ENCODE results near the gene FRMD1. TPM values are rescaled to one million over a fixed set of nuclear protein-coding genes. Genes with fewer than 3 reads are reported as not detected.

FRMD1 gene
- total and polyA plus RNA-seq, 2 donors (not counting 3 experiments of a cell fraction or from before 2014, with no cell fraction given) = not detected

DNA sequence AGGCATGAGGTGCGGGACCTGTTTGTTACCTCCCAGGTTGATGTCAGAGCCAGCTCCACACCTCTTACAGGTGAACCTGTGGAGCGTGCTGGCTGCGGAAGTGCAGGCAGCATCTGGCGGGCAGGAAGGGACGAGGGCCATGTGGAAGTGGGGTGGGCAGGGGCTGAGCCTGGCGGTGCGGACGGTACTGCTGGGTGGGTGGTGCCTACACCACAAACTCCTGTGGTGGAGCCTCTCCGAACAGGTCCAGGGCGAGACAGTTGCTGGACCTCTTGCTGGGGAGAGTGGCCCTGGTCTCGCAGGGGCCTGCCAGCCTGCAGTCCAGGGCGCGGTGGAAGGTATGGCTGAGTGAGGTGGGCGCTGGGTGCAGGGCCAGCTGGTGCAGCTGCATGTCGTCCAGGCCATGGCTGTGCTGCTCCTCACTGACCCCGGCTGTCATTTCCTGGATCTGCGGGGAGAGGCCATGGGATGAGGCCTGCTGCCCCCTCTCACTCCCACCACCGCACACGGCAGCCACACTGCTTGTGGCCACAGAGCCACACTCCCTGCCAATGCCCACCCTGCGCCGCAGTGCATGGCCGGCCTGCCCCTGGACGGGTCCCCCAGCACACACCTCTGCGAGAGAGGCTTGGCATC lies 22.0 kb downstream of the FRMD1 start:
- Histone ChIP-seq H3K9ac (replicated peaks; ENCODE audit: extremely low read depth, insufficient read depth, low read length) (no peak overlapping the region), H3K4me1 (ENCODE audit: control insufficient read depth, extremely low read depth, insufficient read depth, low read length) (no peaks in the 10 kb centered on the region), H3K36me3 (ENCODE audit: control insufficient read depth in 2 of 2, extremely low read depth in 1 of 2, insufficient read depth in 2 of 2, low read length in 2 of 2) (no peaks in the 10 kb centered on the region), H3K79me2 (ENCODE audit: control insufficient read depth, insufficient read depth, low read length) (no peaks in the 10 kb centered on the region), H3K27ac (ENCODE audit: insufficient read depth, low read depth, low read length) (no peak overlapping the region), H4K20me1 (replicated peaks; ENCODE audit: control insufficient read depth, extremely low read depth, insufficient read depth, low read length) (no peaks in the 10 kb centered on the region), H2AFZ (ENCODE audit: low read depth, low read length) (no peak overlapping the region), H3K4me2 (ENCODE audit: insufficient read depth, low read length) (no peak overlapping the region), H3K4me3 (replicated peaks in 1 of 3; ENCODE audit: insufficient read depth in 1 of 3, low read depth in 1 of 3, low read length in 3 of 3) (no peak overlapping the region), H3K9me1 (replicated peaks; ENCODE audit: control insufficient read depth, extremely low read depth, insufficient read depth, low read length) (no peaks in the 10 kb centered on the region), H3K27me3 (ENCODE audit: control insufficient read depth in 2 of 2, insufficient read depth in 2 of 2, low read length in 2 of 2) (no peaks in the 10 kb centered on the region), H3K9me3 (replicated peaks; ENCODE audit: control insufficient read depth, insufficient read depth, low read length) (no peaks in the 10 kb centered on the region)
- intact Hi-C loops (cut with micrococcal nuclease) (no loop called here), dilution Hi-C loops (cut with MboI; ENCODE audit: extremely low pct_ligation_motif_present, low sequenced_read_pairs) (no loop called here)
- ChIA-PET CTCF (no interaction called here), POLR2A (no interaction called here)
- TF ChIP-seq, protein P1, sequence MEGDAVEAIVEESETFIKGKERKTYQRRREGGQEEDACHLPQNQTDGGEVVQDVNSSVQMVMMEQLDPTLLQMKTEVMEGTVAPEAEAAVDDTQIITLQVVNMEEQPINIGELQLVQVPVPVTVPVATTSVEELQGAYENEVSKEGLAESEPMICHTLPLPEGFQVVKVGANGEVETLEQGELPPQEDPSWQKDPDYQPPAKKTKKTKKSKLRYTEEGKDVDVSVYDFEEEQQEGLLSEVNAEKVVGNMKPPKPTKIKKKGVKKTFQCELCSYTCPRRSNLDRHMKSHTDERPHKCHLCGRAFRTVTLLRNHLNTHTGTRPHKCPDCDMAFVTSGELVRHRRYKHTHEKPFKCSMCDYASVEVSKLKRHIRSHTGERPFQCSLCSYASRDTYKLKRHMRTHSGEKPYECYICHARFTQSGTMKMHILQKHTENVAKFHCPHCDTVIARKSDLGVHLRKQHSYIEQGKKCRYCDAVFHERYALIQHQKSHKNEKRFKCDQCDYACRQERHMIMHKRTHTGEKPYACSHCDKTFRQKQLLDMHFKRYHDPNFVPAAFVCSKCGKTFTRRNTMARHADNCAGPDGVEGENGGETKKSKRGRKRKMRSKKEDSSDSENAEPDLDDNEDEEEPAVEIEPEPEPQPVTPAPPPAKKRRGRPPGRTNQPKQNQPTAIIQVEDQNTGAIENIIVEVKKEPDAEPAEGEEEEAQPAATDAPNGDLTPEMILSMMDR (IDR thresholded peaks at IDR 0.05; ENCODE audit: extremely low read depth in 1 of 2, insufficient read depth in 1 of 2, low read depth in 1 of 2, low read length in 2 of 2) = no peak
- TF ChIP-seq JUN (IDR thresholded peaks at IDR 0.05; ENCODE audit: borderline replicate concordance, insufficient read depth, insufficient read length, low read depth) = no peak
- no peak for TF ChIP-seq GATA2 (IDR thresholded peaks at IDR 0.05; ENCODE audit: insufficient read depth, insufficient read length, low read depth, low read length)
- no peak for TF ChIP-seq POLR2AphosphoS5 (IDR thresholded peaks at IDR 0.05; ENCODE audit: insufficient read depth, low read depth, low read length)
- no peak for TF ChIP-seq FOS (IDR thresholded peaks at IDR 0.05; ENCODE audit: borderline replicate concordance, insufficient read depth, low read length)
- TF ChIP-seq EZH2 (IDR thresholded peaks at IDR 0.05; ENCODE audit: borderline replicate concordance, low read depth, low read length, severe bottlenecking) = no peak
- no peak for TF ChIP-seq MYC (IDR thresholded peaks at IDR 0.05; ENCODE audit: low read depth, low read length)
- TF ChIP-seq, protein P2, sequence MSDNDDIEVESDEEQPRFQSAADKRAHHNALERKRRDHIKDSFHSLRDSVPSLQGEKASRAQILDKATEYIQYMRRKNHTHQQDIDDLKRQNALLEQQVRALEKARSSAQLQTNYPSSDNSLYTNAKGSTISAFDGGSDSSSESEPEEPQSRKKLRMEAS (IDR thresholded peaks at IDR 0.05; ENCODE audit: insufficient read depth, insufficient read length) = no peak
- TF ChIP-seq POLR2A (IDR thresholded peaks at IDR 0.05; ENCODE audit: low read depth, low read length) = no peak
- no peak for DNase-seq (ENCODE audit: low read depth, low spot score)
- BruUV-seq (replicated peaks) = no TSS peak
- FAIRE-seq = no peak
